Subcutaneous abdominal adipose tissue (tissue), 5 donors: Measurements from ENCODE around the gene SMTNL2.

Experiments
- H3K27ac ChIP-seq: one replicate; pipeline ENCODE4 v1.7.0; 2013; ENCODE audit warnings: low read depth, mild to moderate bottlenecking, inconsistent platforms, low read length, moderate library complexity
- H3K27me3 ChIP-seq, 5 donors: one replicate each; pipeline ENCODE4 v1.7.0; 2013; ENCODE audit warnings: low read length in 5 of 5, inconsistent platforms in 1 of 5; ENCODE audit not compliant: control insufficient read depth in 5 of 5, insufficient read depth in 4 of 5
- H3K36me3 ChIP-seq, 5 donors: one replicate each; pipeline ENCODE4 v1.7.0; 2013; ENCODE audit warnings: low read length in 5 of 5; ENCODE audit not compliant: control insufficient read depth in 5 of 5, insufficient read depth in 5 of 5
- H3K4me1 ChIP-seq, 5 donors: one replicate each; pipeline ENCODE4 v1.7.0; 2013; ENCODE audit warnings: low read length in 5 of 5, mild to moderate bottlenecking in 3 of 5, moderate library complexity in 1 of 5; ENCODE audit not compliant: control insufficient read depth in 5 of 5, insufficient read depth in 5 of 5
- H3K4me3 ChIP-seq, 5 donors: one replicate each; pipeline ENCODE4 v1.7.0; 2013; ENCODE audit warnings: low read length in 5 of 5, low read depth in 1 of 5
- H3K9ac ChIP-seq, 5 donors: one replicate each; pipeline ENCODE4 v1.7.0; 2013; ENCODE audit warnings: low read length in 5 of 5, mild to moderate bottlenecking in 4 of 5, moderate library complexity in 3 of 5
- H3K9me3 ChIP-seq, 5 donors: one replicate each; pipeline ENCODE4 v1.7.0; 2013; ENCODE audit warnings: low read length in 5 of 5; ENCODE audit not compliant: control insufficient read depth in 5 of 5
- donor health status: healthy.
- donor health status: healthy.
- donor health status: healthy.
- donor health status: healthy.
- donor health status: healthy.

Gene SMTNL2

DNA sequence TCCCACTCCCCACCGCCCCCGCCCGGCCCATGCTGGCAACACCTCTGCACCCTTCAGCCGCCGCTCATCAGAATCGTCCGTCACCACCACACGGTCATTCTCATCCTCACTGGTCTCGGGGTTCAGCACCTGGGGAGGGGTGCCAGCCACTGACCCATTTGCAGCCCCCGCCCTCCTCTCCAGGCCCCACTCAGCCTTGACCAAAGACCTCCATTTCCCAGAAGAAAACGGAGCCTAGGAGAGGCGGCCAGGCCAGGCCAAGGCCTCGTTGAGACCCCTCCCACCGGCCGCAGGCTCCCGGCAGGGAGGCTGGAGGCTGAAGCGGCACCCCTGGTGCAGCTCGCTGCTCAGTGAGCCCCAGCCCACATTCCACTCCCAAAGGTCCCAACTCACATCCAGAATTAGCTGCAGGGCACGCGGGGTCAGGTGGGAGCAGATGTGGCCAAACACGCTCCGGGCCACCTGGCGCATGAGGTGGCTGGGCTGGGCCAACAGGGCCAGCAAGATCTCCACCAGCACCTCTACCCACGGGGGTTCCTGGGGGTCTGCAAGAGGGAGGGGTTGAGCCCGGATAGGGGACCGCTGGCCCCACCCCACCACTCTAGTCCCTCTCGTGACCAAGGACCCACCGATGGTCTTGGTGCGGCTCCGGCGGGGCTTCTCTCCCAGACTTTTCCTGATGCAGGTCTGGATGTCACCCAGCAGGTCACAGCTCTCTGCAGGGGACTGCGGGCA is 38.9 kb upstream of the SMTNL2 start:
- H3K36me3 ChIP-seq = peaks cover 0 to 99% (median 88%) of the 10 kb centered on the region in 5 donors
- no peak overlapping the region for H3K9ac ChIP-seq
- peaks cover 0 to 17% (median 7%) of the 10 kb centered on the region in 5 donors for H3K4me1 ChIP-seq
- no peak overlapping the region for H3K4me3 ChIP-seq
- H3K27me3 ChIP-seq = no peaks in the 10 kb centered on the region
- H3K27ac ChIP-seq = no peak overlapping the region
- H3K9me3 ChIP-seq = no peaks in the 10 kb centered on the region

DNA sequence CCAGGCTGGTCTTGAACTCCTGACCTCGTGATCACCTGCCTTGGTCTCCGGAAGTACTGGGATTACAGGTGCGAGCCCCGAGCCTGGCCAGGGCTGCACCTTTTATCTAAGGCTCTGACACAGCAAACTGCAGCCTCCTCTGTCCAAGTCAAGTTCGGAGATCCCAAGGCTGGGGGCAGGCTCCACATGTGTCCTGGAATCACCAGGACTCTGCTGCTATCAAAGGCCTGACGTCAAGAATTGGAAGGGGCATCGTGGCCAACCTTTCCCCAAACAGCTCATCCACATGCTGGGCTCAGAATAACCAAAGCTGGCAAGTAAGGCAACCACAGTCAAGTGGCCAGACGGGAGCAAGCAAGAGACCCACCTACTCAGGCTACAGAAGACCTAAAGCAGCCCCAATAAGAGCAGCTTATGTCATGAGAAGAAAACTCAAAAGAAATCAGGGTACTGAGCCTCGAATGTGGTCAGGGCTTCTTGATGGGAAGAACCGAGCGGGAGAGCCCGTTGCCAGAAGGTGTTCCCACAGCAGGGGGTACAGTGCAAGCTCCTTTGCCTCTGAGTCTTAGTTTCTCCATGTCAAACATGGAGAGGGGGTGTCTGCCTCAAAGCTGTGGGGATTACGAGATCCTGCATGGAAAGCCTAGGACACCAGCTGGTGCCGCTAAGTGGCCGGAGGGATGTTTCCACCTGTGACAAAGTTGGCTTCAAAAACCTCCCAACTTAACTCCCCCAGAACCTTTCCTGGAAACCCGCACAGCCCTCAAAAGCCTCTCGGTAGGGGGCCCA is 37.0 kb upstream of the SMTNL2 start:
- peaks cover 0 to 99% (median 89%) of the 10 kb centered on the region in 5 donors for H3K36me3 ChIP-seq

DNA sequence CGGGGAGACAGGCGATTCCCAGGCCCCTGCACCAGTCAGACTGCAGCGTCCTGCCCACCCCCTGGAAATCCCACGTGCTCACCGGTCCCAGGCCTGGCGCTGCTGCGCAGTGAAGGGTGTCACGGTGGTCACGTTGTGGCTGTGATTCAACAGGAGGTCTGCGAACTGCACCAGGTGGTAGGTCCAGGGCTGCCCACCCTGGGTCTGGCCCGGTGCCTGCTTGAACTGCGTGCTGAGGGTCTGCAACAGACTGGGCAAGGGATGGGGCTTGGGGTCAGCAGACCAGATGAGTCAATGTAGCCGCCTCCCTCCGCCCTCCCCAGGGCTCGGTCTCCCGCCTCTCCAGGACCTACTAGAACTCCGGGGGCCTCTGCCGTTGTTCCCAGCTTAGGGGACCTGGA is 36.3 kb upstream of the SMTNL2 start:
- Histone ChIP-seq H3K9me3 (no peaks in the 10 kb centered on the region), H3K4me3 (no peak overlapping the region), H3K4me1 (no peaks in the 10 kb centered on the region), H3K36me3 (peaks cover 0 to 99% (median 85%) of the 10 kb centered on the region in 5 donors), H3K27ac (no peak overlapping the region), H3K27me3 (no peaks in the 10 kb centered on the region), H3K9ac (no peak overlapping the region)

More for the DNA sequence above, 37.0 kb upstream of the SMTNL2 start:
- Histone ChIP-seq H3K4me3 (no peak overlapping the region), H3K9ac (no peak overlapping the region), H3K4me1 (no peaks in the 10 kb centered on the region), H3K27me3 (no peaks in the 10 kb centered on the region), H3K27ac (no peak overlapping the region), H3K9me3 (no peaks in the 10 kb centered on the region)

DNA sequence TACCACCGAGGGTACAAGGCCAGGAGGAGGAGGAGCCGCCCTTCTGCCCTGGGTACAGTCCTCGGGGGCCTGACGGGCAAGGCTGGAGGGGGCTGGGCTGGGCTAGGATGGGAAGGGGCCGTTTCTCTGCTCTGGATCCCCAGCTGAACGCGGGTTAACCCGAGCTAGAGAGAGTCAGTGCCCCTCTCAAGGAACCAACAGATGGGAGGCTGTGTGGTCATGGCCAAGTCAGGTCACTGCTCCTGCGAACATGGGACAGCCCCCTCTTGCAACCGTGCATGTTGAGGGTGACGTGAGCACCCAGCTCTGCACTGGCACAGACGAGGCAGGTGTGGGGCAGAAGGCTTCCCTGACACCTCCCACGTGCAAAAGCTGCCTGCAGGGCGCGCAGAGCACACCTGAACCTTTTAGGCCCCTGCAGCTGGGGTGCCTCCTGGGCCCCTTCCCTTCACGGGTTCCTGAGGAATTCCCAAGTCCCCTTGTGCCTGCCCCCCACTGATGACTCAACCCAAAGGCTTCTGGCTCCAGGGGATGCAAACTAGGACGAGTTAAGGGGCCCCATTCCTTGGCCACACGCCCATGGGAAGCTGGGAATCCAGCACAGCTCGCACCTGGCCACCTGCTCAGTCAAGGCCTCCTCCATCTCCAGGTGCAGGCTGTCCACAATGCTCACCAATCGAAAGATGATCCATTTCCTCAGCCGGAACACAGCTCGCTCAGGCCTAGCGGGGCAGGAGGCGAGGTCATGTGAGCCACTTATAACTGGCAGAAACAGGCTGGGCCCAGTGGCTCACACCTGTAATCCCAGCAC is 35.4 kb upstream of the SMTNL2 start:
- Histone ChIP-seq H3K4me1 (peaks cover 0 to 6% (median 3%) of the 10 kb centered on the region in 5 donors), H3K27ac (no peak overlapping the region), H3K27me3 (no peaks in the 10 kb centered on the region), H3K4me3 (no peak overlapping the region), H3K36me3 (peaks cover 0 to 97% (median 85%) of the 10 kb centered on the region in 5 donors), H3K9me3 (no peaks in the 10 kb centered on the region), H3K9ac (no peak overlapping the region)

DNA sequence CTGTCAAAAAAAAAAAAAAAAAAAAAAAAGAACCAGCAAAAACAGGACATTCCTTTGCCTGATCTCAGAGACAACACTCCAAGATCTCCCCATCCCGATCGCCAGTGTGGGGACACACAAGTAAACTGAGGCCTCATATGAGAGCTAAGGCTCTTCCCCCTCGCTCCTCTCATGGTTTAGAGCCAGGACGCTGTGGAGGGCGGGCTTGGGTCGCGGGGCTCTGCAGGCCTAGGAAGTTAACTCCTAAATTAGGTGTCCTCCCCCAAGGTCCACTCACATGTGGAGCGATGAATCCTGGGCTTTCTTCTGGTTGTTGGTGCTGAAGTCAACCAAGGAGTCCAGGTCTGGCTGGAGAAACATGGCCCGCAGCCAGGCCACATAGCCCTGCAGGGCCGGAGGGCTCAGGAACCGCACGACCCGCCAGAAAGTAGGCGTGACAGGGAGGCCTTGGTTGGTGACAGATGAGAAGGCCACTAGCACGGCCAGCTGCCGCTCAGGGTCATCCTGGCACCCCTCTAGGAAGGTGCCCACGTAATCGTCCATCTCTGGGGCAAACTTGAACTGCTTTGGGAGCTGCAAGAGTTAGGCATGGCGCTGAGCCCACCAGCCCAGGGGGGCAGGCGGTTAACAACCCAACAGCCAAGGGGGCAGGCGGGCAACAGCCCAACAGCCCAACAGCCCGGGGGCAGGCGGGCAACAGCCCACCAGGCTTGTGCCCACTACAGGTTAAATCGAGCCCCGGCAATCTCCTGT is 34.4 kb upstream of the SMTNL2 start:
- Histone ChIP-seq H3K4me3 (no peak overlapping the region), H3K9ac (no peak overlapping the region), H3K4me1 (peaks cover 3 to 16% (median 13%) of the 10 kb centered on the region in 5 donors), H3K9me3 (no peaks in the 10 kb centered on the region), H3K27ac (no peak overlapping the region), H3K36me3 (peaks cover 0 to 88% (median 79%) of the 10 kb centered on the region in 5 donors), H3K27me3 (no peaks in the 10 kb centered on the region)

DNA sequence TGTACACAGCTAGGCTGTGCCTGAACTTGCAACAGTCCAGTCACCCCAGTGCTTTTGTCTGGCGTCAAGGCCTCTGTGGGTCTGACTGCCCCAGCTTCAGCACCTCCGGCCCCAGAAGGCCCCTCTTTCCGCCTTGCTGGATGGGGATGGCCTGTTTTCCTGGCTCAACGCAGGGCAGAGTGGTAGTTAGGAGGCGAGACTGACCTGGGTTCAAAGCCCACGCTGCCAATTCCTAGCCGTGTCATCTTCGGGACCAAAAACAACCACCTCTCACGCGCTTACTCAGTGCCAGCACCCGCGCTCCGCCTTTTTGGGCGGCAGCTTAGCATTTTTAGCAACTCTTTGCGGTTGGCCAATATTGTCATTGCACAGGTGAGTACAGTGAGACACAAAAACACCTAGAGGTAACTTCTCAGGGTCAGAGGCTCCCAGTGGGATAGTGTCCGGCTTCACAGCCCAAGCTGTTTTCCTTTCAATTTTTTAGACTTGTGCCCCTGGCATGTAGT is 33.7 kb upstream of the SMTNL2 start:
- H3K27ac ChIP-seq = no peak overlapping the region
- H3K9ac ChIP-seq = no peak overlapping the region
- H3K4me1 ChIP-seq = peaks cover 3 to 21% (median 16%) of the 10 kb centered on the region in 5 donors
- no peak overlapping the region for H3K4me3 ChIP-seq
- H3K36me3 ChIP-seq = peaks cover 0 to 82% (median 72%) of the 10 kb centered on the region in 5 donors
- no peaks in the 10 kb centered on the region for H3K27me3 ChIP-seq
- H3K9me3 ChIP-seq = no peaks in the 10 kb centered on the region

DNA sequence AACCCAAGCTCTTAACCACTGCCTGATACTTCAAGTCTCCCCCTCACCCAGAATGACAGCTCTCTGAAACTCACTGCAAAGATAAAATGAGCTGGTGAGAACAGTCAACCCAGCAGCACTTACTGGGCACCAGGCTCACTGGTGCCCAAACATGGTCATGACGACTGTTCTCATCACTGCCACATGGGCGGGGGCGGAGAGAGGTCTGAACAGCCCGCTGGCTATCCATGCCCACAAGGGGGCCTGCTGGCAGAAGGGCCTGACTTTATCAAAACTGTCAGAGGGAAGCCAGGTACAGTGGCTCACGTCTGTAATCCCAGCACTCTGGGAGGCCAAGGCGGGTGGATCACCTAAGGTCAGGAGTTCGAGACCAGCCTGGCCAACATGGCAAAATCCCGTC is 33.2 kb upstream of the SMTNL2 start:
- H3K4me1 ChIP-seq = peaks cover 3 to 27% (median 22%) of the 10 kb centered on the region in 5 donors
- H3K27me3 ChIP-seq = no peaks in the 10 kb centered on the region
- H3K4me3 ChIP-seq = no peak overlapping the region
- no peak overlapping the region for H3K9ac ChIP-seq
- H3K36me3 ChIP-seq = peaks cover 0 to 76% (median 70%) of the 10 kb centered on the region in 5 donors
- no peaks in the 10 kb centered on the region for H3K9me3 ChIP-seq
- no peak overlapping the region for H3K27ac ChIP-seq

DNA sequence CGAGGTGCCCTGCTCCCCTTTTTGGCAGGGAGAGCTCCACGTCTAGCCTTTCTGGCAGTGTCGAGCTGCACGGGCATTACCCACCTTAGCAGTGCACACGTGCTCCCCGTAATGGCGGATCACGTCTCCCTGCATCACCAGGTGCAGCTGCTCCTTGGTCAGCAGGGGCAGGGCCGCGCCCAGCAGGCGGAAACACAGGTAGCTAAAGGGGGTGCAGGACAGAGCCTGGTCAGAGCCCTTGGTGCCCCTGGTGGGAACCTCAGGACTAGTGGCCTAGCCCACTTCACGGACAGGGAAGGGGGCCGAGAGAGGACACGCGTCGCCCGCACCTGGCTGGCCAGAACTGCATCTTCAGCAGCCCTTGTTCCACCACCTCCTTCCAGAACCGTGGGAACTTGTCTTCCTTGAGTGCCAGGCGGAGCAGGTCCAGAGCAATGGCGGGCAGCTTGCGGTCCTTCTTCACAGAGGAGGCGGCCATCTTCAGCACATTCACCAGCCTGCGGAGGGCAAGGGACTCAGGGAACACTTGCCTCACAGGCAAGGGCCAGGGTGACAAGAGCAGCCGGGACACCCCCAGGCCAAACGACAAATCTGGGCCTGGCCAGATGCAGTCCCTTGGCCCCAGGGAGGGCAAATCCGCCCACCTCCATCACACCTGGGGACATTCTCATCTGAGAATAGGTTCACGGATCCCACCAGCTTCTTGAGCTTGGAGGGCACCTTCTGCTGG is 32.4 kb upstream of the SMTNL2 start:
- Histone ChIP-seq H3K27me3 (no peaks in the 10 kb centered on the region), H3K4me3 (no peak overlapping the region), H3K9me3 (no peaks in the 10 kb centered on the region), H3K4me1 (peaks cover 3 to 27% (median 23%) of the 10 kb centered on the region in 5 donors), H3K36me3 (peaks cover 0 to 68% (median 64%) of the 10 kb centered on the region in 5 donors), H3K27ac (no peak overlapping the region), H3K9ac (no peak overlapping the region)

DNA sequence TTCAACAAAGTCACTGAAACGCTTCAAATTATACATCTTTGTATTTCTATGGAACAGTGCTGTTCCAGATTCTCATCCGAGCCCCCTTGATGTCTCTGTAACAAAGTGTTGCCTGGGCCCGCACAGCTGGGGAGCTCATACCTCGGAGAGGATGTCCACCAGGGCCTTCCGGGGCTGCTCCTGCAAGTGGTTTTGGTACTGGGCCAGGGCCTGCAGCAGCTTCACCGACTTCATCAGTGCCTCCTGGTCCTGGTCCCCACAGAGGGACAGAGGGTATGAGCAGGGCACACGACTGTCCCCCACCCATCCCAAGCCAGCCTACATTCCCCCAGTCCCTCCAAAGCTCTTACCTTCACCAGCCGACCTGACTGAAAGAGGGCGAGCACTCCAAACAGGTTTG is 30.7 kb upstream of the SMTNL2 start:
- Histone ChIP-seq H3K9me3 (no peaks in the 10 kb centered on the region), H3K27ac (no peak overlapping the region), H3K4me3 (no peak overlapping the region), H3K9ac (no peak overlapping the region), H3K36me3 (peaks cover 0 to 51% (median 47%) of the 10 kb centered on the region in 5 donors), H3K4me1 (peaks cover 3 to 27% (median 23%) of the 10 kb centered on the region in 5 donors), H3K27me3 (no peaks in the 10 kb centered on the region)
